ENCODE measurements around the gene CMSS1. TPM values are rescaled to one million over a fixed set of nuclear protein-coding genes. Genes with fewer than 3 reads are reported as not detected.

The CMSS1 gene
- total RNA-seq, 1 experiment from 2014 or later: 86.3 TPM

Small RNAs within 50 kb of the gene (microRNA-seq; reads per million reads assigned to microRNA genes)
- not detected for gene MIR3921 (ENCODE audit: unreplicated experiment)

Other genes starting within 250 kb of the CMSS1 start
- gene COL8A1, start 179.3 kb upstream of the CMSS1 start, total RNA-seq (2021; ENCODE audit: unreplicated experiment): 0.13 TPM